GM18909 (cell line): Measurements from ENCODE around the gene CPA3.

Experiments
- ATAC-seq: cut with Tn5 transposase; IDR thresholded peaks from one replicate; pipeline ENCODE4 v1.9.1; 2021; ENCODE audit warnings: mild to moderate bottlenecking; ENCODE audit not compliant: unreplicated experiment, poor library complexity

The CPA3 gene

GRCh38 chr3:148911173-148911572 is 46.1 kb downstream of the CPA3 start:
- ATAC-seq, result no peak

DNA sequence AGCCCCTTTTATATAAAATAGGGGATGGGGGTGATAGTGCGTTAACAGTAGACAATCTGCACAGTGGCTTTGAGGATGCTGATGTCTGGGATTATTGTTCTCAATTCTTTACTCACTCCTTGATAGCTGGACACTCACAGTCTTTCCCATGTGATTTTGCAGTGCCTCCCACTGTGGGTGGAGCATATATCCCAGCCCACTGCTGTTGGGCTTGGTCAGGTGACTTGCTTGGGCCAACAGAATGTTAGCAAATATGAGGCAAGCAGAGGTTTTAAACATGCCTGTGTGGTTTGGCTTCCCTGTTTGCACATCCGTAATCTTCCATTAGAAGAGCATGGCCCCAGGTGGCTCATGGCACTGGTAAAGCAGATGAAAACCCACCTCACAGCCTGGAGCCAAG is 46.5 kb downstream of the CPA3 start:
- no peak for ATAC-seq

GRCh38 chr3:148914936-148915690 is 50.0 kb downstream of the CPA3 start:
- ATAC-seq, result no peak

DNA sequence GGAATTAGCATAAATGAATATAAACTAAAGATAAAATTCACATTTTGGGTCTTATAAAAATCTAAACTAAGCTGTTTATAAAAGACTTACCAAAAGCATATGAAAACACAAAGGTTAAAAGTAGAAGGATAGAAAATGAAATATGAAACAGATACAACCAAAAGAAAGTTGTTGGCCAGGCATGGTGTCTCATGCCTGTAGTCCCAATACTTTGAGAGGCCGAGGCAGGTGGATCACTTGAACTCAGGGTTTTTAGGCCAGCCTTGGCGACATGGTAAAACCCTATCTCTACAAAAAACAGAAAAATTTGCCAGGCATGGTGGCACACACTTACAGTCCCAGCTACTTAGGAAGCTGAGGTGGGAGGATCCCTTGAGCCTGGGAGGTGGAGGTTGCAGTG is 51.0 kb downstream of the CPA3 start:
- ATAC-seq, result no peak

GRCh38 chr3:148922467-148922866 is 57.4 kb downstream of the CPA3 start:
- ATAC-seq, result peak; percentile 65

- ATAC-seq, result no peak
These were observed 58.5 kb downstream of the CPA3 start for GRCh38 chr3:148923592-148923991.

DNA sequence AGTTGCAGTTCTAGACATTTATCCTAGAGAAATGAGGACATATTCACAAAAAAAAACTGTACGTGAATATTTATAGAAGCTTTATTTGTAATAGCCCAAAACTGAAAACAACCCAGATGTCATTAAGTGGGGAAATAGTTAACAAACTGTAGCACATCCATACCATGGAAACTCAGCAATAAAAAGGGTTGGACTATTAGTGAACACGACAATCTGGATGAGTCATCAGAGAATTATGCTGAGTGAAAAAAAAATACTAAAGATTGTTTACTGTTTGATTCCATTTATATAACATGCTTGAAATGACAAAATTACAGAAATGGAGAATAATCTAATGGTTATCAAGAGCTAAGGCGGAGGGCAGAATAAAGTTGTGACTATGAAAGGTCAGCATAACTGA is 59.5 kb downstream of the CPA3 start:
- no peak for ATAC-seq

DNA sequence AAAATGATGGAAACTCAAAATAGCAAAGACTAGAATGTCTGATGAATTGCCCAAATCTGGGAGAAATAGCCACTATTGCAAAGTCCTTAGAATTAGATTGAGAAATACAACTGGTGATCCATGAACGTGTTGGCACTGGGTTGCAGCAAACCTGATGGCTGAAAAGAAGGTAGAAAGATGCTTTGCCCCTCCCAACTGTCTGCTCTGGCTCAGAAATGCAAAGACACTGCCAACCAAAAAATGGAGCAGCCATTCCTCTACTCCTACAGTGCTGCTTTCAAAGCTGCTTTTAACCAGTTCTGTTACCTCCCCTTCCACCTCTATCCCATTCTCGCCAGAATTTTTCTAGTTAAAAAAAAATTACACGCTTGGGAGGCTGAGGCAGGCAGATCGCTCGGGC is 60.7 kb downstream of the CPA3 start:
- ATAC-seq, result no peak

DNA sequence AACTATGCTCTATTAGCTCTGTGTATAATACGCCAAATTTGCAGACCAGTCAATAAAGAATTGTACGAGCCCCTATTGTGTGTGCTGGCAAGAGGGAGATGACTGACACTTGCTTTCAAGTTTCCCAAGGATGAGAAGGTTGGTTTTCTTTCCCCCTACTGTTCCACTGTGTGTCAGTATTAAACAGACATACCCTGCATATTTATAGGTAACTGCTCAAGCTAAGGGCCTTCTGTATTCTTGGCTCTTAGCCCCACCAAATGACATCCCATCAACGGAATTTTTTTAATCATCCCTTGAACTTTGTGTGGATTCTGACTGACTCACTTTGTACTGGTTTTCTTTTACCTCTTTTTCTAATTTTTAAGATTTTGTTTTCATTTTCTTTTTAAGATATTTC is 65.7 kb downstream of the CPA3 start:
- no peak for ATAC-seq

- ATAC-seq, result no peak
These were observed 66.5 kb downstream of the CPA3 start for GRCh38 chr3:148931574-148931973.

DNA sequence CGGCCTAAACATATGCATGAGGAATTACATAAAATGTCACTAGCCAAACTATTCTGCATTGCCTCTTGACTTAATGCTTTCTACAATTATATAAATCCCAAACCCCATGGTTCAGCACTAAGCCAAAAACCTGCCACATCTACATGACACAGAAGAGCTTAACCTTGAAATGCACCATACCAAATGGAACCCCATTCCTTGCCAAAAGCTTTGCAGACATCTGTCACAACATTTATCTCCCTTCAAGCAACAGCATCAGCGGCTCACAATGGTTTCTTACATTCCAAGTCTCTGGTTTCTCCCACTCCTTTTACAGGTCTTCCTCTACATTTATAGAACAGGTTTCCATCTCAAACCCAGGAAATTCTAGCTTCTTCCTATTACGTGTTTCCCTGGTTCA is 67.9 kb downstream of the CPA3 start:
- no peak for ATAC-seq

DNA sequence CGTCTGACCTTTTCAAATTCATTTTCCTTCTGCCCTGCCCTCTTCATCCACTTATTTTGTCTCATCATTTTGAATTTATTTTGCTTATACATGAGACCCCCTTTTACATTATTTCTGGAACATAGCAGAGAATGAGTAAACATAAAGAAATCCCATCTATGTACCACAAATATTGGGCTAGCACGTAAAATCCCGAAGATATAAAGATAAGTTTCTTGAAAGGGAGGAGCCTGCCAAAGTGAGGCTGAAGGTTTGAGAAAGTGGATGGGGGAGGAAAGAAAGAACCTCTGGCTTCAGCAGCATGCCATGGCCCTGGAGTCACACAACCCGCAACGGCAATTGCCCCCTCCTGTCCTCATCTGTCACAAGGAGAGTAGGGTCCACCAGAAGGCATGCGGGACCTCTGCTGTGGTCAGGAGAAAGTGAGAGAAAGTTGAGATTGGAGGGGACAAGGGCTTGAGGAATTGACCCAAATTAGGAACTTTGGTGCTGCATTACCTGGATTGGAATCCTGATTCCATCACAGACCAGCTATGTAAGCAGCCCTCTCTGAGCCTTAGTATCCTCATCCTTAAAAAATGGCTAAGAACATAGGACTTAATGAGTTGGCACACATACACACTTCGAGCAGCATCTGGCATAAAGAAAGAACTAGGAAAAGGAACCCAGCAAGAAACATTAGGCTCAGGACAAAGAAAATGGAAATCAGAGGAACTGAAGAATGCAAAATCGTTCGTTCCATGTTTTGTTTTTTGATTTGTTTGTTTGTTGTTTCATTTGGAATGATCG is 72.6 kb downstream of the CPA3 start:
- ATAC-seq, result no peak

GRCh38 chr3:148938306-148938705 is 73.2 kb downstream of the CPA3 start:
- no peak for ATAC-seq

GRCh38 chr3:148938936-148939335 is 73.8 kb downstream of the CPA3 start:
- no peak for ATAC-seq

DNA sequence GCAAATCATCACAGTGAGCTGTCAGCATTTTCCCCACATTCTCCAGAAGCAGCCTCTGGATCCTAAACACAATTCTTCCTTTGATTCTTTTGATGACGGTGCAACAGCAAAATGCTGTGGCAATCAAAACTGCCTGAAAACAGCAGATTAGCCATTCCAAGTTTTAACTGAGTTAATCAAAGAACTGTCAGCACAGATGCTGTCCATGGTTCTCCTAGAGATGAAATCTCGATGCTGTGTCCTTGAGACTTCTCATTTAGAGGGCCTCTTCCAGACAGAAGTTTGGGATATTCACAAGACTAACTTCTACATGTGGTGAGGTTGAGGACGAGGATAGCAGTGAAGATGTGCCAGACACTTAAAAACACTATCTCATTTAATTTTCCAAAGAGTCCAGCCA is 75.9 kb downstream of the CPA3 start:
- ATAC-seq, result no peak

GRCh38 chr3:148943506-148944205 is 78.6 kb downstream of the CPA3 start:
- peak; percentile 97 for ATAC-seq

DNA sequence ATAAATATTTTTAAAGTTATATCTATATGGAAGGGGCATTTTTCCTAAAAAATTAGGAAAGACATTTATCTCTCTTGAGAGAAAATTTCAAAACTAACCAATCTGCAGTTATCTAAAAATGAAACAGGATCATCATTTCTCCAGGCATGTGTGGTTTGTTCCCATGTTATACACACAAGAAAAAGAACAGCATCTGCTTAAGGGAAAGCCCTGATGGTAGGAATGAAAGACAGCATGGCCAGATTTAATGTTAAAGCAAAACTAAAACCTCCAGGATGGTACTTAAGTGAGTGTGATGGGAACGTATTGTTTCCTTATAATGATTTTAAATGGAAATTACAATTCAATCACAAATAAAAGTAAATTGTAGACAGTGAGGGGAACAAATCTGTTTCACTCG is 80.0 kb downstream of the CPA3 start:
- ATAC-seq, result no peak
